SHP77 (cell line): ENCODE measurements around the gene ROBO1.
"Not testable (repeated sequence)": the region's sequence is repeated elsewhere in the genome, so short reads cannot be mapped to it uniquely, and the experiment has no call there.

Experiments used
- DNase-seq, 2 experiments: peaks; one replicate each; lab custom pipeline; 2025; lab: John Stamatoyannopoulos, UW

Gene ROBO1

DNA sequence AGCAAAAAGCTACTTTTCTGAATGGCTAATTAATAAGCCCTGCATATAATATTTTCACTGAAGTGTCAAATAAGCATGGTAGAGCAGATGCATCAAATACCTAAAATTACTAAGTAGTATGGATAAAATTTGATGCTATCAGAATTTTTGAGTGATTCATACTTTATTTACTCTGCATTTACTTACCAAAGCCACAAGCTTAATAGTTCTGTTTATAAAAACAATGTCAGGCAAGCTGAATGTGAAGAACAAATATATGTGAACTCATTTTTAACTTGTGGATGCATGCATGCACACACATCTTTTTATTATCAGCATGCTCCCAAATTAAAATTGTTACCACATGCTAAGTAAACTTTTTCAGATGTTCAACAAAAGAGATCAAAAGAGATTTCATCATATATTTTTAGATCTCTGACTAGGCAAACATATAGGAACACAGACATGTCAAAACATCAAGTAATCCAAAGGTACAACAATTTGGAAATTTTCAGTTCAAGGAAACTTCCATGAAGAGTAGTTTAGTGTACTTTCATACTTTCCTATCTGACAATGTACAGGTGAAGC lies 969.4 kb downstream of the ROBO1 start:
- DNase-seq = no peak

- DNase-seq = peak in 1 of 2 experiments; percentile 24
Measured at GRCh38 chr3:78794431-78794830, 973.4 kb downstream of the ROBO1 start.

GRCh38 chr3:78792733-78793132 lies 975.1 kb downstream of the ROBO1 start:
- no peak for DNase-seq

DNA sequence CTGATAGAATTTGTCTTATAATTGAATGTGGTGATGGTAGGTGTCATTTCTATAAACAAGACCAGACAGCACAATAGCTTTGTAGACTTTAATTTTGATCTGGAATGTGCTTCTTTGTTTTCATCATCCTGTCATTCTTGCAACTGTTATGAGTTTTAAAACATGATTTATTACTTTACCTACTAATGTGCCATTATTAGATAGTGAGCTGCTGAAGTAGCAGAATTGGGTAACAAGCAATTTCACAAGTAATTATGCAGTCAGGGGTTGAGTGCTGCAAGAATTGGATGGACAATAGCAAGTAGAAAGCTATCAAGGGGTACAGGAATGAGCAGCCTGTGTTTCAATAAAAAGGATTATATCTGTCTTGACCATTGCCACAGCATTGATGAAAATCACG lies 975.6 kb downstream of the ROBO1 start:
- DNase-seq = no peak

- DNase-seq = peak; percentile 69
Measured at GRCh38 chr3:78791753-78792152, 976.0 kb downstream of the ROBO1 start.

DNA sequence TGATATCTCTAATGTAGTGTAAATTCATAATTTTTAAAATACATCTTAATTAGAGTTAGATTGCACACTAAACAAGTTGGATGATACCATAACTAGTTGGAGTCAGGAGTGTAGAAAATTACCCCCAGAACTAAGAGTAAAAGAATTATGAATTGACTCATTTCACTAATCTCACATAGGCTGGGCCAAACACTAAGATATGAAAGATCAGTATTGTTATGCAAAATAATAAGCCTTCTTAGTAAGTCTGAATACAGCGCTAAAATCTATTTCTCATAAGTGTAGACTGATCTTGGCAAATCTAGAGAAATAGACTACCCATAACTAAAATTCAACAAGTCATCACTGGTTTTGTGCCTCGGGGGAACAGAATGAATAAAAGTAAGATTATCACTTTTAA lies 979.0 kb downstream of the ROBO1 start:
- DNase-seq = no peak

DNA sequence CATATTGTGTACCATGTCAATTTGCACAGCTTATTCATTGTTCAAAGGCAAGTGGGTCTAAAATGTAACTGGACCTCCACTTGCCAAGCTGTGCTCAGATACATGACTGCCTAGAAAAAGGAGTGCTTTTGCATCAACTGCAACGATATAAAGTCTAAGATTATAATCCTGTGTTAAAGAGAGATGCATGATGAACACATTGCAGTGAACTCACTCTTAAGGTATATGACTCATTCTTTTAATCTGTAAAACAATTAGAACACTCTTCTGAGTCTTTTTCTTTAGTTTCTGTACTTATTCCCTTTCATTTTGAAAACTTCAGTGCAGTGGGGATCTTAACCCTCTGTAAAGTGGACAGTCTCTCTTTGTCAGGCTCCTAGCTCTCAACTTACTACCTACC lies 982.8 kb downstream of the ROBO1 start:
- DNase-seq = no peak

- DNase-seq = no peak
Measured at GRCh38 chr3:78781351-78781750, 986.4 kb downstream of the ROBO1 start.

DNA sequence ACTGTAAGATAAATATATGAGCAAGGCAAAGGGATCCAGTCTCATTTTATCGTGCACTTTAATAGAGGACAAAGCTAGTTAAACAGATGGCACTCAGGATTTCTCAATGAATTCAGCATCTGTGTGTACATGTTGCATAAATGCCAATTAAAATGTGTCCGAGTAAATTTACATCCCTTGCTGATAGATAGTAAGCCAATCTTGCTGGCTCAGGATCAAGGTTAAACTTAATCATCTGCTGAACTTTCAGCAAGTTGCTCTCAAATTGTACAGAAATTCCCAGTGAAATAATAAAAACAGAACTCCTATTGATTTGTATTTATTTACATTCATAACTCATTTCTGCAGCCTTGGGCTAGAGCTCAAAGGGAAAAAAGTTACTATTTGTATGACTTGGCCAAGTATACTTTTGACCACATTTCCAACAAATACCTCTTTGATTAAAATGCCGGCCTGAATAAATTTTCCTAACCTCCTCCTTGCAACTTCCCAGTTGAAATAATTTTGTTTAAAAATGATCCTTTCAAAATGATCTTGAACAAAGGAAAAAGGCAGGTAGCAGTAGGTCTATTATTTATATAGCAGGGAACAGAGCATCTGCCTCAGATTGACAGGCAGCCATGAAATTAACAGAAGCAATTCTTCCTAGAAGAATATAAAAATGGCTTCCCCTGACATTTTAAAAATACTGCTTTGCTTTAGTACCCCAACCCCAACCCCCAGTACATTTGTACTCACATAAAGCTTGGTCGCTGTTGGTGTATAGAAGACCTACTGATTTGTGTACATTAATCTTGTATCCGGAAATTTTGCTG lies 1001.9 kb downstream of the ROBO1 start:
- DNase-seq = peak; percentile 19 to 21

DNA sequence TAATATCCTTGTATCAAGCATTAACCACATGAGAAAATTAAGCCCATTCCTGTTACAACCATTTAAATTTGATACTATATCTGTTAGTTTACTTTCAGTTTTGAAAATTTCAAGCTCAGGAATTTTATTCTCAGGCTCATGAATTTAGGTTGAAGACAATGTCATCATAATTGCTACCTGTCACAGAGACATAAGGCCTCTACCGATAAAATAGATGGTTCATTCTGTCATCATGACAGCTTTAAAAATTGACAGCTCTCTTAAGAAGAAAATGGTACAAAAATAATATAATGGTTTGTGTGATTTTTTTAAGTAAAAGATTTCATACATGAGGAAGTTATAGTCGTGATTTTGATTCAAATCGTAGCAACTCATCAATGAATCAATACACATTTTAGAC lies 1003.2 kb downstream of the ROBO1 start:
- DNase-seq = no peak

- no peak for DNase-seq
Measured at GRCh38 chr3:78762121-78762520, 1005.7 kb downstream of the ROBO1 start.

GRCh38 chr3:78761126-78761525 lies 1006.7 kb downstream of the ROBO1 start:
- DNase-seq = no peak

DNA sequence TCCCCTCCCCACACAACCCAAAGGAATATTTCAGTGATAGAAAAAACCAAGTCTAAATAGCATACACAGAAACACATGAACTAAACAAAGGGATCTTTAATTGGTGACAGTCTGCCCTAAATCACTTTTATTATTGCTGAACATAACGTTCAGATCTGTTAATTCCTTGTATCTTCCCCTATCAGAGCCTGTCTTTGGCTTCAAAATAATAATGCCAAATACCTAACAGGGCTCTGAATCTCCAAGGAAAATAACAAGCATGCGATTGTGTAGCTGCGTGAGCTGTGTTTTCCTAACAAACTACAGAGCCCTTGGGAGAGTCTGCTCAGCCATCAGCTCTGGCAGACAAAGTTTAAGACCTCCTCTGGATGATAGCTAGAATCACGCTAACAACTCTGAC lies 1010.1 kb downstream of the ROBO1 start:
- no peak for DNase-seq

DNA sequence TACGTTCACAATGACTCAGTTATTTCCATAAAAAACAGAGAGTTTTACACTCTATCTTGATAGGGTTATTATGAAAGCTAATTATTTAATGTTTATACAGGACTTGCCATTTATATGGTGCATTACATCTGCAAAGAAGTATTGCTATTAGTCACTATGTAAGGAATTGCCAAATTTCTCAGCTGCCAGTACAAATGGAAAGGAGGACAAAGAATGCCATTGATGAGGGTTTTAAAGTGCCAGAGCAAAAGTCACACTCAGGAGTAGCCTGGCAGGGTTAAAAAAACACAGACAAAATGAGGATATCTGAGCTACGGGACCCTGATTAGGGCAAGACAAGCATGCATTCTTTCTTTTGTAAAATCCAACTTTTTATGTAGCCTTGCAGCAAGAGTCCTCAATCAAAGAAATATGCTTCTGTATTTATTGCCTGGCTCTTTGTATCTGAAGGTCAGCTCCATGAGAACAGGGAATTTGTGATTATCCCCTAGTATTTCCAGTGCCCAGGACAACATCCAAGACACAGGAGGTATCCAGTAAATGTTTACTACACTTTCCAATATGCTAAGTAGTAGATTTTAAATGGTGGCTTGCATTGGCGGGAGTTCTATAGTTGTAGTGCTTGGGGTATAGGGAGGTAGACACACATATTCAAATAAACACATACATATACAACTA lies 1013.6 kb downstream of the ROBO1 start:
- DNase-seq = no peak

DNA sequence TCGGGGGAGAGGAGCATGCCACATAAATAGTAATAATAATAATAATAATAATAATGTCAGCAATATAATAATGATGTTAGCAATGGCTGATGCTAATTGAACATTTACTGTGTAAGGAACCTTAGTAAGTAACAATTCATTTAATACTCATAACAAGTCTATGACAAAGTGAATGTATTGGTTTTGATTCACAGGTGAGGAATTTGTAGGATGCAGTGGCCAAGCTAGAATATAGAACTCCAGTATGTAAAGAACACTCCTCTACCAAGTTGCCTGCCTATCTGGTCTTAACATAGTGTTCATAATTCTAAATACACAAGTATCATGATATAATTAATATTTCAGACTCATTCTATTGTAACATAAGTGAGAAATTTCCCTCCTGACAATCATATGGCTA lies 1016.5 kb downstream of the ROBO1 start:
- DNase-seq = no peak

- not testable (repeated sequence) for DNase-seq
Measured at GRCh38 chr3:78750291-78750690, 1017.5 kb downstream of the ROBO1 start.

DNA sequence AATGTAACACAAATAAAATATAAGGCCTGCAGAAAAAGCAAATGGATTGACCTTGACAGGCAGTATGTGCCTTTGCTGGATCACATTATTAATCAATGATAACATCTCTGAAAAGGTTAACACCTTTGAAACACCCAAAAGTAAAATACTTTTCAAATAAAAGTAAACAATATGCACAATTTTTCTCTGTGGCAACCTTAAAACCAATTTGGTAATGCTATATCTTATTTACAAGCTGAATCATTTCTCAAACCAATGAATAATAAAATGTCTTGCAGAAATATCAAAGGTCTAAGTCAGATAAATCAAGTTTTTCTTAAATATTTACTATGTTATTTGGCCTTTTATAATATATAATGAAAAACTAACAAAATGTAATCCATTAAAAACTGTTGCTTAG lies 1018.7 kb downstream of the ROBO1 start:
- no peak for DNase-seq

DNA sequence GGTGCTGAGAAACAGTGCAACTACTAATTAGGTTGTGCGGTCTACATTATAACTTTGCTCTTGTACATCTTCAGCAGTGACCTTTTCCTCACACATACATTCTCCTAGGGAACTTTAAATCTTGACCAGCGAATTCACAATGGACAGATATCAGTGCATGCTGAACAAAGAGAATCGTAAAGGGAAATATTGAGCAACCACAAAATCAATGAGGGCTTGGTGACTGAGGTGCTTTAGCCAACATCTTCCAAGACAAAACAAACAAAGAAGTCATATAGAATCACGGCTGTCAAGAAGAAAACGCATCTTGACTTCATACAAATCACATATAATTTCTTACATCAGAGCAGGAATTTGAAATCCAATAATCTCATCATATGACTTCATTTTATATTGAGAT lies 1022.0 kb downstream of the ROBO1 start:
- DNase-seq = no peak

DNA sequence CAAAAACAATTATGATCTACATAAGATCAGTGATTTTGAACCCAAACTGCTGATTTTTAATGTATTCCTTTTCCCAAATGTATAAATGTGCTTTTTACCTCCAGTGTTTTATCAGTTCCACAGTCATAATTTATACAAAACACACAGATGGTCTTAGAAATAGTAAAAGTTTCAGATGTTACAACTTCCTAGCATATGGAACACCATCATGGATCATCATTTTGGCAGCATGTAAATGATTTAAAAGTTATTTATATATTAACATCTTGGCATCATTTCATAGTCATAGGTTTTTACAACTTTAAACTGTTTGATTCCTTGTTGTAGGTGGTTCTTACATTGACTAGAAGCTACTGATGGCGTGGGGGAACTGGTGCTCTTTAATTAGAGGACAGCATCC lies 1025.3 kb downstream of the ROBO1 start:
- no peak for DNase-seq

DNA sequence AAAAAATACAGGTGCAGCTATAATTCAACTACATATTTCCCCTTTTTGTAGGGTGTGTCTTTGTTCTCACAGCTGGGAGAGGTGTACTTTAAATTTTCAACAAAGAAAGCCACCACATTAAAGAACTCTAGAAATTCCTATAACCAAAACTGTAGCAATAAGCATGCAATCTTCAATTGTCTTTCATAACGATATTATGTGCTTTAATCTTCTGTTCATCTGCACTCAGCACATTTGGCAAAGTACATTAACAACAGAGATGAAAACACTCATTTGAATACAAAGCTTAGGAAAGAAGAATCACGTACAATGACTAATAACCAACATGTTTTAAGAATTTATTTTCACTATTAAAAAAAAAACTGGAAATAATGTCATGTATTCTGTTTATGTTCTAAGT lies 1025.8 kb downstream of the ROBO1 start:
- DNase-seq = no peak

DNA sequence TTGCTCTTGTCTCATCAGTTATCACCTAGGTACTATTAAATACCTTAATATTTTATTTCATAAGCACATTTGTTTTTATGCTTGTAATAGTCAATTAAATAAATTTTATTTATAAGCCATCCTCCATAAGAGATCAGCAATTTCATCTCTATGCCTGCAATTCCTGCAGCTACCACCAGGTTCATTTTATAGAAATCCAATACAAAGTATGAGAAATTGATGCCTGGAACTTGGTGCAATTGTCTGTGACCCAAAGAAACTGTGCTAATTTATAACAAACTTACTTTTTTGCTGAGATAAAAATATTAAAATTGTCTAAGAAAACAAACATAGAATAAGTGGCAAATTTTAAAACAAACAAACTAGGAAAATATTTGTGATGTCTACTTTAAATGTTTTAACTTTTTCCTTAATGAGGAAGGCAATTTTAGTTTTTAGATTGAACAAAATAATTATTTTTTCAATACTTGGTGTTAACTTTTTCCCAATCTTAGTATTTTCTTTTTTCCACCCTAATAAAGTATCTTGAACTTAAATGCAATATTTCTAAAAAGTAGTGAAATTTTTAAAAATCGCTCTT lies 1026.6 kb downstream of the ROBO1 start:
- no peak for DNase-seq

- no peak for DNase-seq
Measured at GRCh38 chr3:78738833-78739232, 1029.0 kb downstream of the ROBO1 start.

DNA sequence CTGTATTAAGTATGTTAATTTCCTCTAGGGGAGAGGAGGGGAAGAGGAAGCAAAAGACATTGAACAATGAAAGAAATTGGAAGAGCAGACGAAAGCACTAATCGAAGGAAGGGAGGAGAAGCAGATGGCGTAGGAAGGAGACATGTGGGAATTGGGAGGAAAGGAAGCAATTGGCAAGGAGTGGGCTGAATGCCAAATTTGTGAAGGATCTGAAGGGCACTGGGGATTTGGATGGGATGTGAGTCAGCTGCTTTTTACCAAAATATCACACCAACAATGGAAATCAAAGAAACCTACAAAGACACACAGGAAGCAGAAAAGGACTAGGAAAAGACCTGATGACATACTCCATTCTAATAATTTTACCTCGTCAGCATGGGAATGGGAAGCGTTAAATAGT lies 1029.8 kb downstream of the ROBO1 start:
- peak; percentile 15 to 36 for DNase-seq
